HUES48 (cell line): ENCODE results near the gene VPS37B.
"Not testable (repeated sequence)": the region's sequence is repeated elsewhere in the genome, so short reads cannot be mapped to it uniquely, and the experiment has no call there.

ENCODE experiments used
- H3K27ac ChIP-seq: one replicate; pipeline ENCODE4 v1.7.0; 2013; ENCODE audit warnings: low read depth, low read length, inconsistent platforms
- H3K27me3 ChIP-seq: 2 replicates; pipeline ENCODE4 v1.6.1; 2013; ENCODE audit warnings: mild to moderate bottlenecking, low read length; ENCODE audit not compliant: control insufficient read depth, insufficient read depth
- H3K36me3 ChIP-seq: 2 replicates; pipeline ENCODE4 v1.6.1; 2013; ENCODE audit warnings: low read length; ENCODE audit not compliant: control insufficient read depth, insufficient read depth
- H3K4me1 ChIP-seq: 2 replicates; pipeline ENCODE4 v1.6.1; 2013; ENCODE audit warnings: mild to moderate bottlenecking, low read length; ENCODE audit not compliant: control insufficient read depth, insufficient read depth
- H3K4me3 ChIP-seq: 2 replicates; pipeline ENCODE4 v1.5.1; 2013; ENCODE audit warnings: mild to moderate bottlenecking, low read depth, low read length
- H3K9ac ChIP-seq: 2 replicates; pipeline ENCODE4 v1.6.1; 2013; ENCODE audit warnings: mild to moderate bottlenecking, low read depth, low read length, moderate library complexity
- H3K9me3 ChIP-seq: 2 replicates; pipeline ENCODE4 v1.6.1; 2013; ENCODE audit warnings: low read length; ENCODE audit not compliant: control insufficient read depth, insufficient read depth

VPS37B gene

DNA sequence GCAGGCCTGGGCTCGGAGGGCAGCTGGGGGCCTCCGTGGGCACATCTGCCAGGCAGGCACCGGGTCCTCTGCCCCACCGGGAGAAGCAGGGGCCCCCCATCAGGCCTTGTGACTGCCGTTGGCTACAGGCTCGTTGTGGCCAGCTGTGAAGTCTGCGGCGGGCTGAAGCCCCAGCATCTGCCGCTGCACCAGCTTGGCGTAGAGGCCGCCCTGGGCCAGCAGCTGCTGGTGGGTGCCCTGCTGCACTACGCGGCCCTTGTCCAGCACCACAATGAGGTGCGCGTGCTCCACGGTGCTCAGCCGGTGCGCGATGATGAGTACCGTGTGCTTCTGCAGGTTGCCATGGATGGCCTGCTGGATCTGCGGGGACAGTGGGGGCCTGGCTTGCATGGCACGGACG is 33.9 kb upstream of the VPS37B start:
- Histone ChIP-seq H3K36me3 (no peaks in the 10 kb centered on the region), H3K4me1 (no peaks in the 10 kb centered on the region), H3K4me3 (no peak overlapping the region), H3K9me3 (no peaks in the 10 kb centered on the region), H3K9ac (no peak overlapping the region), H3K27me3 (no peaks in the 10 kb centered on the region), H3K27ac (no peak overlapping the region)

- H3K36me3 ChIP-seq: no peaks in the 10 kb centered on the region
- no peaks in the 10 kb centered on the region for H3K4me1 ChIP-seq
- H3K4me3 ChIP-seq: no peak overlapping the region
- H3K27me3 ChIP-seq: no peaks in the 10 kb centered on the region
- H3K27ac ChIP-seq: no peak overlapping the region
- no peaks in the 10 kb centered on the region for H3K9me3 ChIP-seq
- no peak overlapping the region for H3K9ac ChIP-seq
These were observed 33.2 kb upstream of the VPS37B start for GRCh38 chr12:122929148-122929538.

DNA sequence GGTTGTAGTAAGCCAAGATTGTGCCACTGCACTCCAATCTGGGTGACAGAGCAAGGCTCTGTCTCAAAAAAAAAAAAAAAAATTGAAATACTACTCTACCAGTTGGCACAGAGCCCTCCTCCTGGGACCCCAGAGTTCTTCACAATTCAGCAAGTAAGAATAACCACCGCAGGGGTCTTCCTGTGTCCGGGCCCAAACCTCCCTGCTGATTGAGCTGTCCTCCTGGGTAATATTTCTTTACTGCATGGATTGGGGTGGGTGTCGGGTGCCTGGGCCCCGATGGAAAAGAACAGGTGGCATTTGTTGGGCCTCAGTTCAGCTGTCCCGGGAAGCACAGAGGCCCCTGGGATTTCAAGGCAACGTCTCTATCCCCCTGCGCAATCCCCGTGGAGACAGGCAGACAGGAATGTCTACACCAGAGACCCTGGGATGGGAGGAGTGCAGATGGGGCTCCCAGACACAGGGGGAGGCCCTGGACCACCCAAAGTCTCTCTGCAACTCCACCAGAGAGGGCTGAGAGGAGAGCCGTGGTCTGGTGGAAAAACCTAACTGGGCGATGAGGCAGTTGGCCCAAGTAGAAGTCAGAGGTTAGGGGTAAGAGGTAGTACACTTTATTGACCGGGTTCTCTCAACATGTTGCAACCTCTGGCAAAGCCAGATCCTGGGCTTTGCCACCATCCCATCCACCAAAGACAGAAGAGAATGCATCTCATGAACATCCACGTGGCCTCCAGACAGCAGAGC is 32.7 kb upstream of the VPS37B start:
- Histone ChIP-seq H3K27me3 (no peaks in the 10 kb centered on the region), H3K9me3 (no peaks in the 10 kb centered on the region), H3K27ac (no peak overlapping the region), H3K9ac (no peak overlapping the region), H3K4me3 (no peak overlapping the region), H3K36me3 (no peaks in the 10 kb centered on the region), H3K4me1 (no peaks in the 10 kb centered on the region)

- Histone ChIP-seq H3K4me1 (no peaks in the 10 kb centered on the region), H3K27me3 (no peaks in the 10 kb centered on the region), H3K27ac (no peak overlapping the region), H3K4me3 (no peak overlapping the region), H3K9ac (no peak overlapping the region), H3K9me3 (no peaks in the 10 kb centered on the region), H3K36me3 (no peaks in the 10 kb centered on the region)
These were observed 32.0 kb upstream of the VPS37B start for GRCh38 chr12:122927756-122928403.

DNA sequence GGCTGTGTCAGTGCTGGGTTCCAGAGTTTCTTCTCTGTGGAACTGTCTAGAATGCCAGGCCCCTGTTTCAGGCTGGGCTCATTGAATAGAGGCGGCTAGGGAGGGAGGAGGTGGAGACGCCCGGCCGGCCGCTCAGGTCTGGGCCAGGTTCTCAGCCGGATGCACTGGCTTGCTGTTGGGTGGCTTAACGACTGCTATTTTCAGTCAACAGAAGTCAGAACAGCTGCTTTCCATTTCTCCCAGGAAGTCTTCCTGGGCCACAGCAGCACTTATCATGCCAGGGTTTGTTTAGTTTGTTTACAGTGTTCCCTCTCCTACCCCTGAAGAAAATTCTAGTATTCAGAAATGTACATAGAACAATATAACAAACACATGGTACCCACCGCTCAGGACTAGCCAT is 26.0 kb upstream of the VPS37B start:
- H3K4me3 ChIP-seq: no peak overlapping the region
- no peaks in the 10 kb centered on the region for H3K36me3 ChIP-seq
- no peak overlapping the region for H3K9ac ChIP-seq
- no peaks in the 10 kb centered on the region for H3K4me1 ChIP-seq
- H3K9me3 ChIP-seq: no peaks in the 10 kb centered on the region
- no peaks in the 10 kb centered on the region for H3K27me3 ChIP-seq
- no peak overlapping the region for H3K27ac ChIP-seq

- Histone ChIP-seq H3K36me3 (no peaks in the 10 kb centered on the region), H3K9me3 (no peaks in the 10 kb centered on the region), H3K27me3 (no peaks in the 10 kb centered on the region), H3K4me1 (no peaks in the 10 kb centered on the region), H3K4me3 (no peak overlapping the region), H3K9ac (no peak overlapping the region), H3K27ac (no peak overlapping the region)
These were observed 24.8 kb upstream of the VPS37B start for GRCh38 chr12:122920687-122921086.

DNA sequence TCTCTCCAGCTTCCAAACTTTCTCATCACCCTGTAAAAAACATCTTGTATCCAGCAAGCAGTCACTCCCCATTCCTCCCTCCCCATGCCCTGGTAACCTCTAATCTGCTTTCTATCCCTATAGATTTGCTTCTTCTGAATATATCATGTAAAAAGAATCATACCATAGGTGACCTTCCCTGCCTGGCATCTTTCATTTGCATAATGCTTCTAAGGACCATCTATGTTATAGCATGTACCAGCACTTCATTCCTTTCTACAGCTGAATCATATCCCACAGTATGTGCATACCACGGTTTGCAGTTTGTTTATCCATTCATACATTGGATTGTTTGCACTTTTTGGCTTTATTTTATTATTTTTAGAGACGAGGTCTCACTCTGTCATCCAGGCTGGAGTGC is 22.9 kb upstream of the VPS37B start:
- Histone ChIP-seq H3K27ac (no peak overlapping the region), H3K27me3 (no peaks in the 10 kb centered on the region), H3K9me3 (no peaks in the 10 kb centered on the region), H3K4me3 (no peak overlapping the region), H3K36me3 (no peaks in the 10 kb centered on the region), H3K9ac (no peak overlapping the region), H3K4me1 (no peaks in the 10 kb centered on the region)

GRCh38 chr12:122917507-122918121 is 21.7 kb upstream of the VPS37B start:
- Histone ChIP-seq H3K27me3 (no peaks in the 10 kb centered on the region), H3K4me1 (no peaks in the 10 kb centered on the region), H3K4me3 (no peak overlapping the region), H3K9me3 (no peaks in the 10 kb centered on the region), H3K27ac (no peak overlapping the region), H3K36me3 (no peaks in the 10 kb centered on the region), H3K9ac (no peak overlapping the region)

DNA sequence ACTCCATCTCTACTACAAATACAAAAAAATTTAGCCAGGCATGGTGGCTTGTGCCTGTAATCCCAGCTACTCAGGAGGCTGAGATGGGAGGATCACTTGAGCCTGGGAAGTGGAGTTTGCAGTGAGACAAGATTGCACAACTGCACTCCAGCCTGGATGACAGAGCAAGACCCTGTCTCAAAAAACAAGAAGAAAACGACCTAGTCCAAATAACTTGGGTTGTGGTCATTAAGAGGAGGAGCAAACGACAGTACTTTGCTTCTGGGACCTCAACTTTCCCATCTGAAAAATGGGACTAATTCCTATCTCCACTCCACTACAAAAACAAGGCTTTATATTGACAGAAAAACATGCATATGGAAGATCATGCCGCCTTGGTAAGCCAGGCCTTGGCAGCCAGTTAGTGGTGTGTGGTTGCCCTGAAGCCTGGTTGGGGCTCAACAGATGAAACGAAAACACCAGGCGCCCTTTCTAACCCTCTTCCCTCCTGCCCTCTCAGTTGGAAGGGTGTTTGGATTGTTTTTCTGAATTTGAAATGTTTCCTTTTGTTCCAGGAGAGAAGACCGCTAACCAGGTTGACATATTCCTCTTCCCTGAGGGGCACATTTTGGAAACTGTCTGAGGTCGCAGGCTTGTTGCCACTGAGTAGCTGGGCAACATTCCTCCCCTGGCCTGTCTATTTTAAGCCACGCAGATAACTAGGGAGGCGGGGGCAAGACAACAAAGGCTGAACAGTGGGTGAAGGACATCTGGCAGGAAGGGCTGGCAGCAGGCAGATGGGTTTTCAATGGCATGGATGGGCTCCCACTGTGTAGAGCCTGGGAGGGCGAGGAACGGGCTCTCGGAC is 13.7 kb upstream of the VPS37B start:
- no peaks in the 10 kb centered on the region for H3K27me3 ChIP-seq
- no peaks in the 10 kb centered on the region for H3K36me3 ChIP-seq
- H3K27ac ChIP-seq: no peak overlapping the region
- no peak overlapping the region for H3K4me3 ChIP-seq
- no peak overlapping the region for H3K9ac ChIP-seq
- no peaks in the 10 kb centered on the region for H3K9me3 ChIP-seq
- H3K4me1 ChIP-seq: peaks cover 10% of the 10 kb centered on the region

GRCh38 chr12:122908915-122909314 is 13.0 kb upstream of the VPS37B start:
- Histone ChIP-seq H3K4me3 (no peak overlapping the region), H3K4me1 (peaks cover 10% of the 10 kb centered on the region), H3K36me3 (no peaks in the 10 kb centered on the region), H3K9me3 (no peaks in the 10 kb centered on the region), H3K9ac (no peak overlapping the region), H3K27ac (no peak overlapping the region), H3K27me3 (no peaks in the 10 kb centered on the region)

GRCh38 chr12:122905258-122905657 is 9.3 kb upstream of the VPS37B start:
- not testable (repeated sequence) for H3K36me3 ChIP-seq, H3K4me3 ChIP-seq, H3K27ac ChIP-seq, H3K27me3 ChIP-seq, H3K9me3 ChIP-seq, H3K9ac ChIP-seq, H3K4me1 ChIP-seq
